GM21367 (cell line): ENCODE data around the gene FOXJ1.

Experiments used
- ATAC-seq: cut with Tn5 transposase; IDR thresholded peaks from one replicate; pipeline ENCODE4 v1.9.1; 2021; ENCODE audit not compliant: unreplicated experiment

The FOXJ1 gene

GRCh38 chr17:76092526-76093413 lies 48.3 kb downstream of the FOXJ1 start:
- no peak for ATAC-seq

GRCh38 chr17:76091526-76092286 lies 49.3 kb downstream of the FOXJ1 start:
- no peak for ATAC-seq

- no peak for ATAC-seq
These were observed 50.4 kb downstream of the FOXJ1 start for GRCh38 chr17:76090517-76091129.

DNA sequence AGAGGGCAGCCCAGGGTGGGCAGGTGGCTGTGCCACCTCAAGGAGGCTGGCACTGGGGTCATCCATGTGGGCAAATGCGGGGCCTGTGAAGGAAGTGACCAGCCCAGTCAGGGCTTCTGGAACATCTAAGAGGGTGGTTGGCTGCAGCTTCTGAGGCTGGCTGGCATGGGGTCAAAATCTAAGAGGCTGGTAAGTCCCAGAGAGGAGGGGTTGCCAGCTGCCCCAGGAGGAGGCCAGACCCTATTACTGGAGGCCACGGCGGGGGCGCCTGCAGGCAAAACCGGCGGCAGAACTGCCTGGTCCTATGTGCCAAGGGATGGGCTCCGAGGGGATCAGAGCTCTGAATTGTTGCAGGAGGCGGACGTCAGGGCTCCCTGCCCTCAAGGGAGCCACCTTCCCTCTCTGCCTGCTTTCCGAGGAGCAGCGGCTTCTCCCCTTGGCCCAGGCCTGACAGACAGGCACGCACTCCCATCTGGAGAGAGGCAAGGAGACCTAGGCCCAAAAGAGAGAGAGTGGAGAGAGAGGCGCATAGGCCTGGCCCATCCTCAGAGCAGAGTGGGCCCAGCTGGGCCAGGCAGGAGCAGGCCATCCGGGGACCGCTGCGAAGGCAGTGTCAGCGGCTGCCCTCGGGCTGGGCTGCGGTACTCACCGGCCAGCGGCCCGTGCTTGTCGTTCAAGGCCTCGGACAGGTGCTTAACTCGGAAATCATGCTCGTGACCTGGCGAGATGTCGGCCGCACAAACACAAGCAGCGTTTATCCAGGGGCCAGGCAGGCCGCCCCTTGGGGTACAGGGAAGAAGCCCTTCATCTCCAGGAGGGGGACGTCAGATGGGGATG lies 51.1 kb downstream of the FOXJ1 start:
- ATAC-seq, result no peak

DNA sequence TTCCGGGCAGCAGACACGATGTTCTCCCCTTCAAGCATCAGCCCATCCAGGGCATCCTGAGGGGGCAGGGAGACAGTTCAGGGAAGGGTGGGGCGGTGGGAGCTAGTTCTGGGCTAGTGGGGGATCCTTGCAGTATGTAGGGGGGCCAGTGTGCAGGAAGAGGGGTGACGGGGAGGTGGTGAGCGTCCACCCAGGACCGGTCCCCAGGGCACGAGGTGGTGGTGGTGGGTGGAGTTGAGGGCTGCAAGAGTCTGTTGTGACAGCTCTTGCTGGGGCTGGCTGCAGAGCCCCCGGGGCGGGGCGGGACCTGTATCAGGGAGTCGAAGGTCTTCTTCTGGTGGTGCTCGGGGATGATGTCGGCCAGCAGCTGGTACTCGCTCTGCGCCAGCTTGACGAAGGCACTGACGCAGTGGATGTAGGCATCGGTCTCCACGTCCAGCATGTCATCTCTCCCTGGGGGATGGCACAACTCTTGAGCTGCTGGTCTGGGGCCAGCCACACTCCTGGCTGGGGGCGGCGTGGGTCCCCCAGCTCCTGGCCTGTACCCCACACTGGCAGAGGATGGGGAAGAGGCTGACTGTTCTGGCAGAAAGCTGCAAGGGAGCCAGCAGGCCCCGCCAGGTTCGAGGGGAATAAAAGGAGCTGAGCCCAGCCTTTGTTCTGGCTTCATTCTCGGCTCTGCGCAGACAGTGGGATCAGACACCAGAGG lies 52.0 kb downstream of the FOXJ1 start:
- no peak for ATAC-seq

- no peak for ATAC-seq
These were observed 52.8 kb downstream of the FOXJ1 start for GRCh38 chr17:76088041-76088867.

GRCh38 chr17:76087531-76087930 lies 53.5 kb downstream of the FOXJ1 start:
- no peak for ATAC-seq

GRCh38 chr17:76086384-76086783 lies 54.7 kb downstream of the FOXJ1 start:
- no peak for ATAC-seq
